Activated CD4-positive, alpha-beta T cell treated with anti-CD3 and anti-CD28 coated beads for 36 hours (primary cell): ENCODE measurements around the gene CASP3. TPM values are rescaled to one million over a fixed set of nuclear protein-coding genes. Genes with fewer than 3 reads are reported as not detected.

Experiments used
- ATAC-seq: fragments of 200-7000 bp; cut with Tn5 transposase; one replicate; pipeline ENCODE4 v1.10.0; 2021; ENCODE audit warnings: mild to moderate bottlenecking, moderate library complexity
- CTCF ChIA-PET: fragments of 350-600 bp; sonication (Branson Sonifier 250); formaldehyde crosslinking; loops from one replicate; lab custom pipeline; 2021; ENCODE audit warnings: antibody characterized with exemption; lab: Charles Lee
- POLR2A ChIA-PET: fragments of 350-600 bp; sonication (Branson Sonifier 250); formaldehyde crosslinking; loops from one replicate; lab custom pipeline; 2021; ENCODE audit warnings: antibody characterized with exemption, inconsistent platforms; lab: Charles Lee
- DNase-seq: peaks from one replicate; pipeline ENCODE4 v3.0.0-alpha.2; 2020
- H3K27ac Mint-ChIP-seq: one replicate; pipeline ENCODE4 v1.8.0; 2021; ENCODE audit warnings: mixed read lengths
- H3K27me3 Mint-ChIP-seq: one replicate; pipeline ENCODE4 v1.8.0; 2021; ENCODE audit warnings: mixed read lengths
- H3K36me3 Mint-ChIP-seq: one replicate; pipeline ENCODE4 v1.8.0; 2021; ENCODE audit warnings: low read depth, mixed read lengths
- H3K4me1 Mint-ChIP-seq: one replicate; pipeline ENCODE4 v1.8.0; 2021; ENCODE audit warnings: mixed read lengths
- H3K4me3 Mint-ChIP-seq: one replicate; pipeline ENCODE4 v1.8.0; 2021; ENCODE audit warnings: mild to moderate bottlenecking, moderate library complexity, mixed read lengths
- H3K9me3 Mint-ChIP-seq: one replicate; pipeline ENCODE4 v1.8.0; 2021; ENCODE audit warnings: low read depth, mixed read lengths
- intact Hi-C, 2 experiments: fragments of 100-400 bp; cut with DNase I in 1 of 2; cut with micrococcal nuclease in 1 of 2; formaldehyde crosslinking; loops; one replicate each; pipeline versions ENCODE4 v1.14.2 to v1.15.1; 2022 to 2024; cut with DNase I, micrococcal nuclease
- total RNA-seq, 2 experiments: library from RNA; stranded (reverse); gene quantifications; one replicate each; pipeline ENCODE4 v1.2.3, GENCODE V29; 2021

Gene CASP3
- total RNA-seq, 2 experiments from 2014 or later: 44.3 to 65.7 TPM

- CTCF ChIA-PET: interaction anchor here (2.7 kb wide), 1 partner anchor 383 kb away, joined by 11 read pairs; no protein-coding TSS in a partner anchor
- peaks cover 58% of the 10 kb centered on the region for H3K4me1 Mint-ChIP-seq
- DNase-seq (peak; percentile 9), ATAC-seq (no peak)
- peak overlapping the region; percentile 95 for H3K27ac Mint-ChIP-seq
- H3K9me3 Mint-ChIP-seq: no peaks in the 10 kb centered on the region
- no peaks in the 10 kb centered on the region for H3K27me3 Mint-ChIP-seq
- peaks cover 50% of the 10 kb centered on the region for H3K36me3 Mint-ChIP-seq
- intact Hi-C loops: loop anchor here (2.0 to 5.0 kb wide), 9 partner anchors 76 to 823 kb away; partner anchors contain the start of genes ACSL1 (in 1 of the 2), CCDC110 (in 1 of the 2) and CFAP97 (in 1 of the 2)
- POLR2A ChIA-PET: interaction anchor here (1.5 to 1.9 kb wide), 2 partner anchors 85 to 174 kb away, joined by 3 to 15 read pairs; partner anchors contain the start of genes CENPU and IRF2
- peak overlapping the region; percentile 94 for H3K4me3 Mint-ChIP-seq
These were observed 1.3 kb downstream of the CASP3 start for GRCh38 chr4:184648054-184648312.

- ChIA-PET POLR2A (no interaction called here), CTCF (interaction anchor here (0.9 to 1.2 kb wide), 2 partner anchors 11 to 384 kb away, joined by 3 to 6 read pairs; no protein-coding TSS in a partner anchor)
- peaks cover 61% of the 10 kb centered on the region for H3K4me1 Mint-ChIP-seq
- intact Hi-C loops: loop anchor here (2.0 to 5.0 kb wide), 9 partner anchors 75 to 823 kb away; partner anchors contain the start of genes ACSL1 (in 1 of the 2), CCDC110 (in 1 of the 2) and CFAP97 (in 1 of the 2)
- peak overlapping the region; percentile 95 for H3K27ac Mint-ChIP-seq
- H3K36me3 Mint-ChIP-seq: peaks cover 52% of the 10 kb centered on the region
- peak overlapping the region; percentile 94 for H3K4me3 Mint-ChIP-seq
- H3K27me3 Mint-ChIP-seq: no peaks in the 10 kb centered on the region
- ATAC-seq (no peak), DNase-seq (no peak)
- H3K9me3 Mint-ChIP-seq: no peaks in the 10 kb centered on the region
These were observed 1.8 kb downstream of the CASP3 start for GRCh38 chr4:184647266-184648053.

GRCh38 chr4:184645904-184646610 is 3.2 kb downstream of the CASP3 start:
- Mint-ChIP-seq H3K36me3 (peaks cover 59% of the 10 kb centered on the region), H3K4me3 (peak overlapping the region; percentile 94), H3K27me3 (no peaks in the 10 kb centered on the region), H3K9me3 (no peaks in the 10 kb centered on the region), H3K4me1 (peaks cover 67% of the 10 kb centered on the region), H3K27ac (peak overlapping the region; percentile 95)
- ATAC-seq (no peak), DNase-seq (no peak)
- intact Hi-C loops: loop anchor here (5.0 kb wide), 4 partner anchors 74 to 556 kb away; partner anchors contain the start of genes ACSL1 (in 1 of the 2) and CFAP97 (in 1 of the 2)
- CTCF ChIA-PET: interaction anchor here (0.8 to 2.4 kb wide), 4 partner anchors 14 to 394 kb away, joined by 4 to 6 read pairs (median 4); no protein-coding TSS in a partner anchor
- POLR2A ChIA-PET: no interaction called here

GRCh38 chr4:184644553-184645307 is 4.5 kb downstream of the CASP3 start:
- peak; percentile 41 for DNase-seq
- ChIA-PET CTCF (interaction anchor here (0.6 to 2.4 kb wide), 6 partner anchors 12 to 393 kb away, joined by 3 to 4 read pairs (median 4); no protein-coding TSS in a partner anchor), POLR2A (no interaction called here)
- Mint-ChIP-seq H3K4me3 (no peak overlapping the region), H3K9me3 (no peaks in the 10 kb centered on the region), H3K27ac (peak overlapping the region; percentile 55), H3K36me3 (peaks cover 62% of the 10 kb centered on the region), H3K27me3 (no peaks in the 10 kb centered on the region), H3K4me1 (peaks cover 68% of the 10 kb centered on the region)
- intact Hi-C loops: loop anchor here (5.0 kb wide), 4 partner anchors 72 to 558 kb away; partner anchors contain the start of genes ACSL1 (in 1 of the 2) and CFAP97 (in 1 of the 2)
- no peak for ATAC-seq

GRCh38 chr4:184643731-184644130 is 5.5 kb downstream of the CASP3 start:
- intact Hi-C loops: no loop called here
- no peak for ATAC-seq
- Mint-ChIP-seq H3K4me1 (peaks cover 74% of the 10 kb centered on the region), H3K4me3 (no peak overlapping the region), H3K27ac (peak overlapping the region; percentile 55), H3K36me3 (peaks cover 72% of the 10 kb centered on the region), H3K9me3 (no peaks in the 10 kb centered on the region), H3K27me3 (no peaks in the 10 kb centered on the region)
- ChIA-PET POLR2A (no interaction called here), CTCF (interaction anchor here (0.6 to 2.4 kb wide), 5 partner anchors 16 to 380 kb away, joined by 3 to 4 read pairs (median 3); no protein-coding TSS in a partner anchor)
- no peak for DNase-seq

- no peak overlapping the region for H3K4me3 Mint-ChIP-seq
- POLR2A ChIA-PET: no interaction called here
- H3K9me3 Mint-ChIP-seq: no peaks in the 10 kb centered on the region
- intact Hi-C loops: no loop called here
- CTCF ChIA-PET: no interaction called here
- H3K27ac Mint-ChIP-seq: no peak overlapping the region
- peaks cover 72% of the 10 kb centered on the region for H3K36me3 Mint-ChIP-seq
- ATAC-seq (no peak), DNase-seq (no peak)
- H3K4me1 Mint-ChIP-seq: peaks cover 57% of the 10 kb centered on the region
- no peaks in the 10 kb centered on the region for H3K27me3 Mint-ChIP-seq
These were observed 7.8 kb downstream of the CASP3 start for GRCh38 chr4:184641451-184641850.

GRCh38 chr4:184641022-184641421 is 8.2 kb downstream of the CASP3 start:
- DNase-seq: no peak
- Mint-ChIP-seq H3K4me1 (peaks cover 53% of the 10 kb centered on the region), H3K27me3 (no peaks in the 10 kb centered on the region), H3K36me3 (peaks cover 72% of the 10 kb centered on the region), H3K4me3 (no peak overlapping the region), H3K9me3 (no peaks in the 10 kb centered on the region), H3K27ac (no peak overlapping the region)
- ChIA-PET POLR2A (no interaction called here), CTCF (no interaction called here)
- no peak for ATAC-seq
- intact Hi-C loops: no loop called here

GRCh38 chr4:184636897-184637296 is 12.3 kb downstream of the CASP3 start:
- intact Hi-C loops: no loop called here
- DNase-seq (no peak), ATAC-seq (no peak)
- no peaks in the 10 kb centered on the region for H3K27me3 Mint-ChIP-seq
- no peak overlapping the region for H3K27ac Mint-ChIP-seq
- ChIA-PET POLR2A (no interaction called here), CTCF (interaction anchor here (0.7 kb wide), 1 partner anchor 10 kb away, joined by 3 read pairs; no protein-coding TSS in a partner anchor)
- H3K9me3 Mint-ChIP-seq: no peaks in the 10 kb centered on the region
- peaks cover 76% of the 10 kb centered on the region for H3K36me3 Mint-ChIP-seq
- H3K4me1 Mint-ChIP-seq: peaks cover 25% of the 10 kb centered on the region
- no peak overlapping the region for H3K4me3 Mint-ChIP-seq

- ChIA-PET POLR2A (interaction anchor here (0.6 kb wide), 1 partner anchor 206 kb away, joined by 5 read pairs; no protein-coding TSS in a partner anchor), CTCF (interaction anchor here (2.9 kb wide), 1 partner anchor 372 kb away, joined by 12 read pairs; no protein-coding TSS in a partner anchor)
- Mint-ChIP-seq H3K4me1 (peaks cover 18% of the 10 kb centered on the region), H3K27ac (no peak overlapping the region), H3K27me3 (no peaks in the 10 kb centered on the region), H3K9me3 (no peaks in the 10 kb centered on the region), H3K4me3 (no peak overlapping the region), H3K36me3 (peaks cover 74% of the 10 kb centered on the region)
- intact Hi-C loops: no loop called here
- ATAC-seq (no peak), DNase-seq (no peak)
These were observed 13.1 kb downstream of the CASP3 start for GRCh38 chr4:184636144-184636543.

GRCh38 chr4:184635381-184635780 is 13.9 kb downstream of the CASP3 start:
- no peak overlapping the region for H3K27ac Mint-ChIP-seq
- no peak for DNase-seq
- intact Hi-C loops: no loop called here
- no peaks in the 10 kb centered on the region for H3K27me3 Mint-ChIP-seq
- no peak for ATAC-seq
- POLR2A ChIA-PET: interaction anchor here (0.6 kb wide), 1 partner anchor 205 kb away, joined by 5 read pairs; no protein-coding TSS in a partner anchor
- peaks cover 75% of the 10 kb centered on the region for H3K36me3 Mint-ChIP-seq
- peaks cover 13% of the 10 kb centered on the region for H3K4me1 Mint-ChIP-seq
- no peak overlapping the region for H3K4me3 Mint-ChIP-seq
- CTCF ChIA-PET: interaction anchor here (0.8 to 2.9 kb wide), 4 partner anchors 31 to 371 kb away, joined by 3 to 12 read pairs (median 4); no protein-coding TSS in a partner anchor
- H3K9me3 Mint-ChIP-seq: no peaks in the 10 kb centered on the region
